ENCODE measurements around the gene ASAP2. TPM values are rescaled to one million over a fixed set of nuclear protein-coding genes. Genes with fewer than 3 reads are reported as not detected.

ASAP2 gene
- total and polyA plus RNA-seq, 2 donors (not counting 1 experiment from before 2014, with no cell fraction given), result 0.04 TPM; not detected in 1

GRCh38 chr2:9252002-9252357, 45.4 kb downstream of the ASAP2 start:
- H4K20me1 ChIP-seq (ENCODE audit: control insufficient read depth, insufficient read depth, low read length, poor library complexity, severe bottlenecking), result no peaks in the 10 kb centered on the region
- H3K4me1 Mint-ChIP-seq, result no peaks in the 10 kb centered on the region
- H3K9ac ChIP-seq (ENCODE audit: low read length), result no peak overlapping the region
- peaks cover 0 to 2% (median 0%) of the 10 kb centered on the region in 4 experiments for H3K27me3 ChIP-seq (replicated peaks in 1 of 4; ENCODE audit: control extremely low read depth in 1 of 4, control insufficient read depth in 3 of 4, insufficient read depth in 4 of 4, low read length in 3 of 4)
- intact Hi-C loops (cut with micrococcal nuclease), result no loop called here
- H3K9me3 Mint-ChIP-seq (ENCODE audit: insufficient read depth), result no peaks in the 10 kb centered on the region
- 95% methylated on average over 5 of the region's 5 CpGs for WGBS (ENCODE audit: insufficient coverage)
- no peak overlapping the region for H3K4me3 ChIP-seq (ENCODE audit: control extremely low read depth in 1 of 5, extremely low read depth in 1 of 5, insufficient read depth in 1 of 5, low read depth in 2 of 5, low read length in 4 of 5)
- ChIA-PET CTCF (no interaction called here), POLR2A (no interaction called here)
- no peaks in the 10 kb centered on the region for H3K36me3 ChIP-seq (replicated peaks in 1 of 2; ENCODE audit: control extremely low read depth in 1 of 2, control insufficient read depth in 1 of 2, extremely low read depth in 1 of 2, insufficient read depth in 2 of 2, low read length in 1 of 2)
- no peak overlapping the region for H3K27ac Mint-ChIP-seq
- ATAC-seq (ENCODE audit: low read depth), result no peak
- no peak overlapping the region for H3K4me3 Mint-ChIP-seq
- H2AFZ ChIP-seq (ENCODE audit: insufficient read depth, low read depth, low read length, poor library complexity, severe bottlenecking), result no peak overlapping the region
- H3K79me2 ChIP-seq (ENCODE audit: control insufficient read depth, insufficient read depth, low read length), result no peaks in the 10 kb centered on the region
- no peaks in the 10 kb centered on the region for H3K9me3 ChIP-seq (ENCODE audit: control extremely low read depth in 1 of 3, control insufficient read depth in 2 of 3, insufficient read depth in 1 of 3, low read length in 2 of 3)
- TF ChIP-seq EZH2 (IDR thresholded peaks at IDR 0.05; ENCODE audit: borderline replicate concordance, insufficient read depth, low read depth, low read length, poor library complexity, severe bottlenecking) (no peak), CTCF (IDR thresholded peaks at IDR 0.05) (no peak)
- no peak overlapping the region for H3K4me2 ChIP-seq (replicated peaks; ENCODE audit: low read depth, low read length, poor library complexity, severe bottlenecking)
- H3K27ac ChIP-seq (ENCODE audit: low read length in 2 of 2), result no peak overlapping the region
- DNase-seq, result no peak
- no peaks in the 10 kb centered on the region for H3K4me1 ChIP-seq (ENCODE audit: control insufficient read depth in 2 of 2, insufficient read depth in 2 of 2, low read length in 2 of 2)
- H3K27me3 Mint-ChIP-seq, result peaks cover 13% of the 10 kb centered on the region

GRCh38 chr2:9255416-9255815, 48.8 kb downstream of the ASAP2 start:
- H3K4me1 ChIP-seq (ENCODE audit: control insufficient read depth in 2 of 2, insufficient read depth in 2 of 2, low read length in 2 of 2), result no peaks in the 10 kb centered on the region
- H3K27me3 Mint-ChIP-seq, result peaks cover 11% of the 10 kb centered on the region
- no peak overlapping the region for H3K27ac ChIP-seq (ENCODE audit: low read length in 2 of 2)
- WGBS (ENCODE audit: insufficient coverage), result 91% methylated on average over 3 of the region's 4 CpGs
- no peaks in the 10 kb centered on the region for H4K20me1 ChIP-seq (ENCODE audit: control insufficient read depth, insufficient read depth, low read length, poor library complexity, severe bottlenecking)
- no peak overlapping the region for H3K27ac Mint-ChIP-seq
- intact Hi-C loops (cut with micrococcal nuclease), result no loop called here
- no peak overlapping the region for H3K4me3 Mint-ChIP-seq
- ChIA-PET CTCF (no interaction called here), POLR2A (no interaction called here)
- H3K4me3 ChIP-seq (ENCODE audit: control extremely low read depth in 1 of 5, extremely low read depth in 1 of 5, insufficient read depth in 1 of 5, low read depth in 2 of 5, low read length in 4 of 5), result no peak overlapping the region
- no peaks in the 10 kb centered on the region for H3K36me3 ChIP-seq (replicated peaks in 1 of 2; ENCODE audit: control extremely low read depth in 1 of 2, control insufficient read depth in 1 of 2, extremely low read depth in 1 of 2, insufficient read depth in 2 of 2, low read length in 1 of 2)
- TF ChIP-seq EZH2 (IDR thresholded peaks at IDR 0.05; ENCODE audit: borderline replicate concordance, insufficient read depth, low read depth, low read length, poor library complexity, severe bottlenecking), result no peak
- no peak for TF ChIP-seq CTCF (IDR thresholded peaks at IDR 0.05)
- ATAC-seq (ENCODE audit: low read depth) (no peak), DNase-seq (no peak)
- H3K9ac ChIP-seq (ENCODE audit: low read length), result no peak overlapping the region
- H3K79me2 ChIP-seq (ENCODE audit: control insufficient read depth, insufficient read depth, low read length), result no peaks in the 10 kb centered on the region
- no peak overlapping the region for H3K4me2 ChIP-seq (replicated peaks; ENCODE audit: low read depth, low read length, poor library complexity, severe bottlenecking)
- no peaks in the 10 kb centered on the region for H3K9me3 ChIP-seq (ENCODE audit: control extremely low read depth in 1 of 3, control insufficient read depth in 2 of 3, insufficient read depth in 1 of 3, low read length in 2 of 3)
- no peak overlapping the region for H2AFZ ChIP-seq (ENCODE audit: insufficient read depth, low read depth, low read length, poor library complexity, severe bottlenecking)
- H3K4me1 Mint-ChIP-seq, result no peaks in the 10 kb centered on the region
- no peaks in the 10 kb centered on the region for H3K9me3 Mint-ChIP-seq (ENCODE audit: insufficient read depth)
- no peaks in the 10 kb centered on the region for H3K27me3 ChIP-seq (replicated peaks in 1 of 4; ENCODE audit: control extremely low read depth in 1 of 4, control insufficient read depth in 3 of 4, insufficient read depth in 4 of 4, low read length in 3 of 4)
